GM12864 (cell line): ENCODE measurements around the gene AGPAT3.

Experiments
- DNase-seq: peaks from one replicate; pipeline ENCODE4 v3.0.0-alpha.2; 2011; ENCODE audit warnings: low read depth
- H3K4me3 ChIP-seq: 2 replicates; pipeline ENCODE4 v1.5.1; 2011; ENCODE audit warnings: mild to moderate bottlenecking, low read depth, low read length, control low read depth
- TF ChIP-seq, protein P1 (sequence below): IDR thresholded peaks from 2 replicates; pipeline ENCODE4 v1.5.1; 2011; ENCODE audit warnings: low read depth, mild to moderate bottlenecking, moderate library complexity, low read length, control low read depth, inconsistent platforms; ENCODE audit errors: missing control alignments

The AGPAT3 gene

DNA sequence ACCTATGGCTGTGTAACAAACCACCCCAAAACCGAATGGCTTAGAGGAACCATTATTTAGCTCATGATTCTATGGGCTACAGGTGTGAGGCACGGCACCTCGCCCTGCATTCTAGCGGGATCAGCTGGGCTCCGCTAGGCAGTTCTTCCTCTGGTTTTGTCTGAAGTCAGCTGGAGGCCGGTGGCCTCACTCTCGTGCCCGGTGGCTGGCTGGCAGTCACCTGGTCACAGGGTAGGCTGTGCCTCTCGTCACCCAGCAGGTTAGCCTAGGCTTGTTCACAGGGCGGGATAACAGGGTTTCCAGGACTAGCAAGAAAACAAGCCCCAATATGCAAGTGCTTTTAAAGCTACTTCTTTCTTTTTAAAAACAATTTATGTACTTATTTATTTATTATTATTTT lies 16.3 kb upstream of the AGPAT3 start:
- TF ChIP-seq, protein P1, sequence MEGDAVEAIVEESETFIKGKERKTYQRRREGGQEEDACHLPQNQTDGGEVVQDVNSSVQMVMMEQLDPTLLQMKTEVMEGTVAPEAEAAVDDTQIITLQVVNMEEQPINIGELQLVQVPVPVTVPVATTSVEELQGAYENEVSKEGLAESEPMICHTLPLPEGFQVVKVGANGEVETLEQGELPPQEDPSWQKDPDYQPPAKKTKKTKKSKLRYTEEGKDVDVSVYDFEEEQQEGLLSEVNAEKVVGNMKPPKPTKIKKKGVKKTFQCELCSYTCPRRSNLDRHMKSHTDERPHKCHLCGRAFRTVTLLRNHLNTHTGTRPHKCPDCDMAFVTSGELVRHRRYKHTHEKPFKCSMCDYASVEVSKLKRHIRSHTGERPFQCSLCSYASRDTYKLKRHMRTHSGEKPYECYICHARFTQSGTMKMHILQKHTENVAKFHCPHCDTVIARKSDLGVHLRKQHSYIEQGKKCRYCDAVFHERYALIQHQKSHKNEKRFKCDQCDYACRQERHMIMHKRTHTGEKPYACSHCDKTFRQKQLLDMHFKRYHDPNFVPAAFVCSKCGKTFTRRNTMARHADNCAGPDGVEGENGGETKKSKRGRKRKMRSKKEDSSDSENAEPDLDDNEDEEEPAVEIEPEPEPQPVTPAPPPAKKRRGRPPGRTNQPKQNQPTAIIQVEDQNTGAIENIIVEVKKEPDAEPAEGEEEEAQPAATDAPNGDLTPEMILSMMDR: no peak
- DNase-seq: no peak
- H3K4me3 ChIP-seq: no peak overlapping the region

DNA sequence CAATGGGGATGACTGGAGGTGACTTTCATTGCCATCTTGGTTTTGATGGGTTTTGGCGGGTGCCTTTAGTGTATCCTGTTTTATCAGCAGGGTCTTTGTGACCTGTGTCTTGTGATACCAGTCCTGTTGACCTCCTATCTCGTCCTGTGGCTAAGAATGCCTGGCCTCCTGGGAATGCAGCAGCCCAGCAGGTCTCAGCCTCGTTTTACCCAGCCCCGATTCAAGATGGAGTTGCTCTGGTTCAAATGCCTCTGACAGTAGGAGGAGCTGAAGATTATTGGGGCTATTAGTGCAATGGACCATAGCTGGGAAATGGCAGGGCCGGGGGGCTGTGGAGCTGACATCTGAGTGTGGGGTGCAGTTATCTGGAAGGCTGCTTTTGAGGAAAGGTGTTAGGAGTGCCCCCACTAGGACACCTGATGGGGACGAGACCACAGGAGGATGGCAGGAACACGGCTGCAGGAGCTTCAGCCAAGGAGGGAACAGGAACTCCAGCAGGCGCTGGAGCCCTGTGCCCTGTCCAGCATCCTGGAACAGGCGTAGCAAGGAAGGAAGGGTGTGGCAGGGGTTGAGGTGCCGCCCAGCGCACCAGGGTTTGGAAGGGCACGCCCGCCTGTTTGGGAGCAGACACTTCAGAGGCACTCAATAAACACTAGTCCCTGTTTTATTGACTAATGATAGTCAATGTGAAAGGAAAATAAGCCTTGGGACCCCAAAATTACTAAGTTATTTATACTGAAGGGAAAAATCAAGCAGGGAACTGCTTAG lies 15.3 kb upstream of the AGPAT3 start:
- TF ChIP-seq, protein P1: no peak
- H3K4me3 ChIP-seq: no peak overlapping the region

DNA sequence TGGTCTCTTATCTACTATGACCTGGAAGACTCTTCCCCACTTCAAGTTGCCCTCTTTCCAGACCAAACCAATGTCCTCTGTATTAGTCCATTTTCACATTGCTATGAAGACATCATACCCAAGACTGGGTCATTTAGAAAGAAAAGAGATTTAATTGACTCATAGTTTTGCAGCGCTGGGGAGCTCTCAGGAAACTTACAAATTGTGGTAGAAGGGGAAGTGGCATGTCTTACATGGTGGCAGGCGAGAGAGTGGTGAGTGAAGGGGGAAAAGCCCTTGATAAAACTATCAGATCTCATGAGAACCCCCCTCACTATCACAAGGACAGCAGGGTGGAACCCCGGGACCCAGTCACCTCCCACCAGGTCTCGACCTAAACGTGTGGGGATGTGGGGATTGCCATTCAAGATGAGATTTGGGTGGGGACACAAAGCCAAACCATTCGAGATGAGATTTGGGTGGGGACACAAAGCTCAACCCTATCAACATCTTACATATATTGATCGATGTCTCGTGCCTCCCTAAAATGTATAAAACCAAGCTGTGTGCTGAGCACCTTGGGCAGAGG lies 14.2 kb upstream of the AGPAT3 start:
- TF ChIP-seq, protein P1: no peak
- DNase-seq: no peak
- no peak overlapping the region for H3K4me3 ChIP-seq

More for the DNA sequence above, 15.3 kb upstream of the AGPAT3 start:
- DNase-seq: no peak

DNA sequence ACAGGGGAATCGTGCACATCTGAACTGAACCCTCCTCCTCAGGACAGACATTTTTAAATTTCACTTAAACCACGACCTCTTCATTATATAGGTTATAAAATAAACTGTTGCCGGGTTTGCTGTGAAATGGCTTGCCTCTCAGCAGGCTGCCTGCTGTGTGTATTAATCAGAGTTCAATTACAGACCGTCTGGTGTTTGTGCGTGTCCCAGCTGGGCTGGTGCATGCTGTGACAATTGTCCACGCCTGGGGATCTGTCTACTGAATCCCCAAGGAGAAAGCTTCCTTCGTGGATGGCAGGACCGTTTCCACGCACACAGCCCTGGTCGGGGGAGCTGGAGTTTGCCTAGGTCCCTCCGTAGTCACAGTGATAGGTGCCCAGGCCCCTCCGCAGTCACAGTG lies 13.4 kb upstream of the AGPAT3 start:
- no peak for DNase-seq
- H3K4me3 ChIP-seq: no peak overlapping the region
- TF ChIP-seq, protein P1: no peak

DNA sequence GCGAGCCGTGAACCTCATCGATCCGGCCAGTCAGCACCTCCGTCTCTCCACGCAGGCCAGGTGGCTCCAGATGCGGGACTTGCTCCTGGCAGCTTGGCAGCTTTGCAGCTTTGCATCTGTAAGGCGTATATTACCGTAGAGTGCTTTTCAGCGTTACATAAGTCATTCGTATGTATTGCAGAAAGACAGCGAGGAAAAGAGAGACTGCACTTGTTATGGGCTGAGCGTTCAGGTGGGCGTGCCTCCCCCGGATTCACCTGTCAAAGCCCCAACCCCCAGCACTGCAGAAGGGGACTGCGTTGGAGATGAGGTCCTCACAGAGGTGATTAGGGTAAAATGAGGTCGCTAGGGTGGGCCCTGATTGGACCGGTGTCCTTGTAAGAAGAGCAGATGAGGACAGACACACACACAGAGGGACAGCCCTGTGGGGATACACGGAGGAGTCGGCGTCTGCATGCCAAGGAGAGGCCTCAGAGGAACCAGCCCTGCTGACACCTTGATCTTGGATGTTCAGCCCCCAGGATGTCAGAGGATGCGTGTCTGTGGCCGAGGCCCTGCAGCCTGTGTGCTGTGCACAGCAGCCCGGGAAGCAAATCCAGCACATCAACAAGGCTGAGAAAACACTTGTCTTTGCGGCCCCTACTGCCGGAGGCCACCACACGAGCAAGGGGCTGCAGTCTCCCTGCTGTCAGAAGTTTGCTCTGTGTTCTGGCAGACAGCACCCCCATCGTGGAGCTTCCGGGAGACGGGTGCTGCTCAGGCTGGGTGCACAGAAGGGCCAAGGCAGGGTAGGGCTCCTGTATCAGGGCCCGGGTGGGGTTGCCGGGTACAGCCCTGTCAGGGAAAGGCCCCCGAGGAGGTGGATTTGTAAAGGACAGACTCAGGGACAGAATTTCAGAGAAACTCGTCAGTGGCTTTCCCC lies 10.9 kb upstream of the AGPAT3 start:
- no peak overlapping the region for H3K4me3 ChIP-seq
- TF ChIP-seq, protein P1: no peak
- DNase-seq: no peak

DNA sequence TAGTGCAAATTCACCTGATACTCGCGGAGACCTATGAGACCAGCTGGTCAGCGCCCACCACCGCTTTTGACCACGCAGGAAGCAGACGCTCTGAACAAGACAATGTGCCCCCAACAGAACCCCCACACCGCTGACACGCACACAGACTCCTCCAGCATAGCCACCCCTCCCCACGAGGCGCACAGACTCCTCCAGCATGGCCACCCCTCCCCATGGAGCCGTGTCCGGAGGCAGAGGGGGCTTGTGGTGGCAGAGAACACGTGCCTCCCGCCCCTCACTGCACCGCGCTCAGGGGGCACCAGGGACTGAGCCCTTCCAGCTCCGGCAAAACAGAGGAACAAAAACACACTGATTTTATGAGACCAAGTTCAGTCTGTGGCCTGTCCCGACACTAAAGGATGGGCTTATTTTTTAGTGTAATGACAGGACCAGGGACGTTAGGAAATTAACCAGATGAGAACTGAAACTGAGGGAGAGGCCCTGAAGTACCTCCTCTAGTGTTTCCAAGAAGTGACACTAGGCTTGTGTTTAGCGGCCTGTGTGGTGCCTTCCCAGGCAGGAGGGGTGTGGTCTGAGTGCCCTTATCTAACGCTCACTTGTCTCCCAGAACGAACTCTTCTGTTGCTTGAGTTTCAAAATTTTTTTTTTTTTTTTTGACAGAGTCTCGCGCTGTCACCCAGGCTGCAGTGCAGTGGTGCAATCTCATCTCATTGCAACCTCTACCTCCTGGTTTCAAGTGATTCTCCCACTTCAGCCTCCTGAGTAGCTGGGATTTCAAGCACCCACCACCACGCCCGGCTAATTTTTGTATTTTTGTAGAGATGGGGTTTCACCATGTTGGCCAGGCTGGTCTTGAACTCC lies 10.0 kb upstream of the AGPAT3 start:
- peak; percentile 44 for DNase-seq
- TF ChIP-seq, protein P1: no peak
- no peak overlapping the region; the same call in 1 of the 2 replicates for H3K4me3 ChIP-seq
